Measurements from ENCODE around the gene CCDC24.

DNA sequence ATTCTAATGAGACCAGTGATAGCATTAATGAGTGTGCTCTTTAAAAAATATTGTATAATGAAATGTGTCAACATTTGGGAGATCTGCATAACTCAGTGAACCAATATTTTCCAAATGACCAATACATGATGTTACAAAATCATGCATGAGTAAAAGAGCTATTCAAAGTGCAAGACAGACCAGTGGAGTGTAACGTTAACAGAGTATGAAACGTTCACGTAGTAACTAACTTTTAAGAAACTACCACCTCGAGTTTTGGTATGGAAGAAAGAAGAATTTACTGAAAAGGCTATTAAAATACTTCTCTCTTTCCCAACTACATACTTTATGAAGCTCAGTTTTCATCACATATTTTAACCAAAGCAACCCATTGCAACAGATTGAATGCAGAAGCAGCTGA lies 49.4 kb downstream of the CCDC24 start:
- TF ChIP-seq POLR2AphosphoS5 (IDR thresholded peaks at IDR 0.05; ENCODE audit: low read depth, low read length) (no peak), YY1 (IDR thresholded peaks at IDR 0.05; ENCODE audit: insufficient read depth, insufficient replicate concordance, low read depth, low read length) (no peak), NFATC3 (CRISPR knock-in tag; IDR thresholded peaks at IDR 0.05) (no peak), HMG20B (CRISPR knock-in tag; conservative IDR thresholded peaks at IDR 0.05) (no peak), RELA (CRISPR knock-in tag; IDR thresholded peaks at IDR 0.05) (no peak), ELF1 (CRISPR knock-in tag; IDR thresholded peaks at IDR 0.05) (no peak), ZNF431 (CRISPR knock-in tag; IDR thresholded peaks at IDR 0.05; ENCODE audit: borderline replicate concordance, low read depth) (no peak), ZNF235 (CRISPR knock-in tag; IDR thresholded peaks at IDR 0.05; ENCODE audit: borderline replicate concordance) (no peak), BORCS8-MEF2B (CRISPR knock-in tag; IDR thresholded peaks at IDR 0.05) (no peak)
- TF ChIP-seq, protein P1, sequence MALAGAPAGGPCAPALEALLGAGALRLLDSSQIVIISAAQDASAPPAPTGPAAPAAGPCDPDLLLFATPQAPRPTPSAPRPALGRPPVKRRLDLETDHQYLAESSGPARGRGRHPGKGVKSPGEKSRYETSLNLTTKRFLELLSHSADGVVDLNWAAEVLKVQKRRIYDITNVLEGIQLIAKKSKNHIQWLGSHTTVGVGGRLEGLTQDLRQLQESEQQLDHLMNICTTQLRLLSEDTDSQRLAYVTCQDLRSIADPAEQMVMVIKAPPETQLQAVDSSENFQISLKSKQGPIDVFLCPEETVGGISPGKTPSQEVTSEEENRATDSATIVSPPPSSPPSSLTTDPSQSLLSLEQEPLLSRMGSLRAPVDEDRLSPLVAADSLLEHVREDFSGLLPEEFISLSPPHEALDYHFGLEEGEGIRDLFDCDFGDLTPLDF (CRISPR knock-in tag; IDR thresholded peaks at IDR 0.05): no peak
- TF ChIP-seq, protein P2, sequence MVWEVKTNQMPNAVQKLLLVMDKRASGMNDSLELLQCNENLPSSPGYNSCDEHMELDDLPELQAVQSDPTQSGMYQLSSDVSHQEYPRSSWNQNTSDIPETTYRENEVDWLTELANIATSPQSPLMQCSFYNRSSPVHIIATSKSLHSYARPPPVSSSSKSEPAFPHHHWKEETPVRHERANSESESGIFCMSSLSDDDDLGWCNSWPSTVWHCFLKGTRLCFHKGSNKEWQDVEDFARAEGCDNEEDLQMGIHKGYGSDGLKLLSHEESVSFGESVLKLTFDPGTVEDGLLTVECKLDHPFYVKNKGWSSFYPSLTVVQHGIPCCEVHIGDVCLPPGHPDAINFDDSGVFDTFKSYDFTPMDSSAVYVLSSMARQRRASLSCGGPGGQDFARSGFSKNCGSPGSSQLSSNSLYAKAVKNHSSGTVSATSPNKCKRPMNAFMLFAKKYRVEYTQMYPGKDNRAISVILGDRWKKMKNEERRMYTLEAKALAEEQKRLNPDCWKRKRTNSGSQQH (CRISPR knock-in tag; IDR thresholded peaks at IDR 0.05; ENCODE audit: low read depth): no peak

Data from HepG2 (cell line).